ENCODE measurements around the gene PROM2.
A peak's percentile ranks its signal among the peaks of the same experiment; 100 is the strongest.
"Not testable (repeated sequence)": the region's sequence is repeated elsewhere in the genome, so short reads cannot be mapped to it uniquely, and the experiment has no call there.

The PROM2 gene

DNA sequence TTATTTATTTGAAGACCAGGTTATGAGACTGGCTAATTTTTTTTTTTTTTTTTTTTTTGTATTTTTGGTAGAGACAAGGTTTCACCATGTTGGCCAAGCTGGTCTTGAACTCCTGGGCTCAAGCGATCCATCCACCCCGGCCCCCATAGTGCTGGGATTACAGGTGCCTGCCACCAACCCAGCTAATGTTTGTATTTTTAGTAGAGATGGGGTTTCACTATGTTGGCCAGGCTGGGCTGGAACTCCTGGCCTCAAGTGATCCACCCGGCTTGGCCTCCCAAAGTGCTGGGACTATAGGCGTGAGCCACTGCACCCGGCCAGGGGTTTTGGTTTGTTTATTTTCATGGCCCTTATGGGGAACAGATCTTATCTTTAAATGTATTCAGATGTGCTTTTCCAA, 4.5 kb upstream of the PROM2 start:
- not testable (repeated sequence) for DNase-seq

- DNase-seq = no peak
These were observed 3.6 kb upstream of the PROM2 start for GRCh38 chr2:95270541-95271081.

DNA sequence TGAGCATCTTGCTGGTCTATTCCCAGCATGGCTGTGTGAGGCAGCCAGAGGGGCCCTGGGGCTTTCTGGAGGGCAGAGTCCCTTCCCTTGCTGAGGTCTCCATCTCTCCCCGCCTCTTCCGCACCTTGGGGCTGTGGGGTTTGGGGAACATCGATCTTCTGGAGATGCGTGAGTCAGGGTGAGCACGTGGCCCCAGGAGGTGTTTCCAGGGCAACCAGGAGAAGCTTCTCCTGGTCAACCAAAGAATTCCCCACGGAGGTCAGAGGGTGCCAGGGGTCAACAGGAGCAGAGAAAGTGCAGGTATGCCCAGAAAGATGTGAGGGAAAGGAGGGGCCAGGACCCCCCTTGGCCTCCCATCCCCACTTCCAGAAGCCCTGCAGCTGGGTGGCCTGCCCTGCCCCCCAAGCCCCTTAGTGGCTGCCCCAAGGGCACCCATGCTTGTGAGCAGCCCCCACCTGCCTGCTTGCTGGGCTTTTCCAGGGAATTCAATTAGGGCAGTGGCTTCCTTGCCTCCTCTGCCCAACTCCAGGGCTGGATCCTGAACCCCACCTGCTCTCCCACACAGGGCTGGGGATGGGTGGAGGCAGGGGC, 2.8 kb upstream of the PROM2 start:
- DNase-seq = peak; percentile 4

DNA sequence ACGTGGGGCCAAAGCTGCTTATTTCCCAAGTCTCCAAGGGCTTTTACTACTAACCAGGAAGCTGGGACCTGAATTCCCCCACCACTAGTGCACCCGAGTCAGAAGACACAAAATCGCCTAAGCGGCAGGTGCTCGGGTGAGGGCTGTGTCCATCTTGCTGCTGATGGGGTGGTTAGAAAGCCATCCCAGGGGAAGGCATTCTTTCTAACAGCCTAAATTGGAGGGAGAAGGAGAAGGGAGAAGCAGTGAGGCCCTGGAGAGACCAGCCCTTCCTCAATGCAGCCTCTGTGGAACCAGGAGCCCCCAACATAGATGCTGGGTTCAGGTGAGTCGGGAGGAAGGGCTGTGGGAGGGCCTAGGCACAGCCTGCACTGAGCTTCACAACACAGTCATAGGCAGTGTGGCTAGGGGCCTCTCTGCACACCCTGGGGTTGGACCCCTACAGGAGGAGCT, 1.9 kb upstream of the PROM2 start:
- no peak for DNase-seq

DNA sequence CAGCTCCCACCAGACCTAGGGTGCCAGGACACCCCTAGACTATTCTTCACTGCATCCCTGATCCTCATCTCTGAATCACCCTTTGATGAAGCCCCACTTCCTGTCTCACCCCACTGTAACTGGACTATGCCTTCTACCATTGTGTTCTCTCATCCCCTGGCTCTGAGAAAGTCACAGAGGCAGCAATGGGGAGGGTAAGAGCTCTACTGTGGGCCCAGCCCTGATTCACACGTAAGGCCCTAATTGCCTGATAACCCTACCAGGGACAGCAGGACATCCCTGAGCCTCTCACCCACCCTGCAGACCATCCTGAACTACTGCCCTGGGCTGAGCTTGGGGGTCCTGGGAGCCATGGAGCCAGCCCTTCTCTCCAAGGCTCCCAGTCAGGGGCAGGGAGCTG, 1.5 kb upstream of the PROM2 start:
- no peak for DNase-seq

GRCh38 chr2:95273566-95274290, 521 bp upstream of the PROM2 start:
- no peak for DNase-seq

DNA sequence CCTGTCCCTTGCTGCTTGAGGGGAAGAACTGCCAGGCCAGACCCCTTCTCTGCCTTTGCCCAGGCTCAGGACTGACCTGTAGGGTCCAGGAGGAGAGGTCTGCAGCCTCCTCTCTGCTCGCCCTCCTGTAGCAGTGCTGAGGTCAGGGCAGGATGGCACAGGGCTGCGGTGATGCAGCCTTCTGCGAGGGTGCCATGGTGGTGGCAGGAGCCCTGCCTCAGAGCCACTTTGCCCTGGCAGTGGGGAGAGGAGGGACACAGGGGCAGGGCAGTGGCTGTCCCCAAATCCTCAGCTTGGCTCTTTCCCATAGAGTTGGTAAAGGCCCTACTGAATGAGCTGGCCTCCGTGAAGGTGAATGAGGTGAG, 884 bp downstream of the PROM2 start:
- DNase-seq = no peak

DNA sequence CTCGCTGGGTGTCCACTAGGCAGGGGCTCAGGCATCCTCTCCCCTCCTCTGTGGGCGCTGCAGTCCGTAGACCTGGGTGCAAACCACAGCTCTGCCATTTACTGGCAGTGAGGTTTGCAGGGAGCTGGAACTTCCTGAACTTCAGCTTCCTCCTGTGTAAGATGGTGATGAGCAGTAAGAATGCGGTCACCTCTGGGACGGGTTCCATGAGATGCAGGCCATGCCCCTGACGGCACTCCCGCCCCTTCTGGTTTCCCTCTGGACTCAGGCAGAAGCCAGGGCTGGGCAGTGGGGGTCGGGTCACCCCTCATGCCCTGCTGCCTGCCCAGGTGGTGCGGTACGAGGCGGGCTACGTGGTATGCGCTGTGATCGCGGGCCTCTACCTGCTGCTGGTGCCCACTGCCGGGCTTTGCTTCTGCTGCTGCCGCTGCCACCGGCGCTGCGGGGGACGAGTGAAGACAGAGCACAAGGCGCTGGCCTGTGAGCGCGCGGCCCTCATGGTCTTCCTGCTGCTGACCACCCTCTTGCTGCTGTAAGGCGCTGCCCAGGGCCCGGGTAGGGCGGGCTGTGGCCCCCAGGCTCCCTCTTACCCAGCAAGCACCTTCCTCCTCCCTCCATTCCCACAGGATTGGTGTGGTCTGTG, 1.5 kb downstream of the PROM2 start:
- DNase-seq = no peak

GRCh38 chr2:95276244-95276887, 2.1 kb downstream of the PROM2 start:
- no peak for DNase-seq

DNA sequence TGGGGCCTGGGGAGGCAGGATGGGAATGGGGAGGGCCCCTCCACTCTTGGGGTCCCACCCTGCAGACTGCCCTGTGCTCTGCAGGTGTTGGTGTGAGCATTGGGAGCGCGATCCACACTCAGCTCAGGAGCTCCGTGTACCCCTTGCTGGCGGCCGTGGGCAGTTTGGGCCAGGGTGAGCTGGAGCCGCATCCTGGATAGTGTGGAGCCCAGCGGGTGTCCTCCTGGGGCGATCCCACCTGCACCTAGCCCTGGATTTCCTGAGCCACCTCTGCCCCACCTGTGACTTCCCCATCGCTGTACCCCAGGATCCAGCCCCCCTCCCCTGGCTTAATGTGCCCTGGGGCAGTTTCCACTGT, 2.6 kb downstream of the PROM2 start:
- no peak for DNase-seq

DNA sequence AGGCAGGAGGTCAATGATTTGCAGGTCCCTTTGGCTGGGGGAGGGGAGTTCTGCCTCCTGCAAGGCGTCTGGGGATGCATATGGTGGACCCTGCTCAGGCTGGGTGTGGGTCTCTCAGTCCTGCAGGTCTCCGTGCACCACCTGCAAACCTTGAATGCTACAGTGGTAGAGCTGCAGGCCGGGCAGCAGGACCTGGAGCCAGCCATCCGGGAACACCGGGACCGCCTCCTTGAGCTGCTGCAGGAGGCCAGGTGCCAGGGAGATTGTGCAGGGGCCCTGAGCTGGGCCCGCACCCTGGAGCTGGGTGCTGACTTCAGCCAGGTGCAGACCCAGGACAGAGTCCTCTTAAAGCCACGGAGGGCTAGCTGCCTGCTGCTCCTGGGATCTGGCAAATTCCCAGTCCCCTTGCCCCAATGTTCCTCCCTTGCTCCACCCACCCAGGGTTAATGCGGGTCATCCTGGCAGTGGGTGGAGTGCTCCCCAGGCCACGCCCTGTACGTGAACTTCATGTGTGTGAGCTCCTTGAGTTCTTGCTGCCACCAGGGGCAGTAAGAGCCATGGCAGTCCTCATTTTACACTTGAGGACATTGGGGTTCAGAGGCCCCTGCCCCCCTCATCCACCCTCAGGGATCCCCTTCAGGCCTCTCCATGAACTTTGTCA, 3.1 kb downstream of the PROM2 start:
- DNase-seq = no peak

DNA sequence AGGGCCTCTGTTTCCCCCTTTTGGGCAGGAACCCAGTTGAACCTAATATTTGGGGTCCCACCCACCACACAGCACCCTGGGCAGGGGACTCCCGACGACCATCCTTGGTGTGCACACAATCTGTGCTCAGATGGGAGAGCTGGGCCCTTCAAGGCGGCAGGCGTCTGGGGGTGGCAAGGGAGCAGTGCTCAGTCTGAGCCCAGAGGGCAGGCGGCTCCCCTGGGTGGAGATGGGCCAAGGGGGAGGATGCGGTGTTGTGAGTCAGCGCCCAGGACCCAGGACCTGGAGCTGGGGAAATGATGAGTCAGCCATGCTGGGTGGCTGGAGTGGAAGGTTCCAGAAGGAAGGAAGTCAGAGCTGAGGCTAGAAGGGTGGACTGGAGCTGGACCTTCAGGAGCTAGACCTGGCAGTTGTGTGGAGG, 3.8 kb downstream of the PROM2 start:
- DNase-seq = peak; percentile 58

- no peak for DNase-seq
These were observed 4.5 kb downstream of the PROM2 start for GRCh38 chr2:95278637-95279225.

- no peak for DNase-seq
These were observed 5.3 kb downstream of the PROM2 start for GRCh38 chr2:95279435-95280035.

DNA sequence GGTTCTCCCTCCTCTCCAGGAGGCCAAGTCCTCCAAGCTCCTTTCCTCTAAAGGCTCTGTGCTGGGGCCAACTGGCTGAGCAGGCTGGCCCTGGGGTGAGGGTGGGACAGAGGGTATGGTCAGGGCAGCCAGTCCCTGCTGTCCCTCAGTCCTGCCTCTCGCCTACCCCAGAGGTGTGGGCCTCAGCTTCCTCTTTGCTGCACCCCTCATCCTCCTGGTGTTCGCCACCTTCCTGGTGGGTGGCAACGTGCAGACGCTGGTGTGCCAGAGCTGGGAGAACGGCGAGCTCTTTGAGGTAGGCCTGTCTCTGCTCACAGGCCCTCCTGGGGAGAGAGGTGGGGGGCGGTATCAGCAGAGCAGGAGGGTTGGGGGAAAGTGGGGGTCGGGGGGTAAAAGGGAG, 6.8 kb downstream of the PROM2 start:
- DNase-seq = no peak

DNA sequence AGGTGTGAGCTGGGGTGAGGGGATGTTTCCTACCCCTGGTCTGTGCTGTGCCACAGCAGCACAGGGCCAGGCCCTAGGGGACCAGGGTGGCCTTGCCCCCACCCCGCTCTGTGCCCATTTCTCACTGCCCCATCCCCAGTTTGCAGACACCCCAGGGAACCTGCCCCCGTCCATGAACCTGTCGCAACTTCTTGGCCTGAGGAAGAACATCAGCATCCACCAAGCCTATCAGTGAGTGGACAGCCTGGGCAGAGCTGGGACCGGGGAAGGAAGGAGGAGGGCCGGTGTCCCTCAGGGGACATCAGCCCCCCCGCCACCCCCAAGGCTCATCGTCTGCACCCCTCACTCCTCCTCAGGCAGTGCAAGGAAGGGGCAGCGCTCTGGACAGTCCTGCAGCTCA, 7.5 kb downstream of the PROM2 start:
- DNase-seq = no peak

GRCh38 chr2:95282458-95282857, 8.2 kb downstream of the PROM2 start:
- DNase-seq = no peak

DNA sequence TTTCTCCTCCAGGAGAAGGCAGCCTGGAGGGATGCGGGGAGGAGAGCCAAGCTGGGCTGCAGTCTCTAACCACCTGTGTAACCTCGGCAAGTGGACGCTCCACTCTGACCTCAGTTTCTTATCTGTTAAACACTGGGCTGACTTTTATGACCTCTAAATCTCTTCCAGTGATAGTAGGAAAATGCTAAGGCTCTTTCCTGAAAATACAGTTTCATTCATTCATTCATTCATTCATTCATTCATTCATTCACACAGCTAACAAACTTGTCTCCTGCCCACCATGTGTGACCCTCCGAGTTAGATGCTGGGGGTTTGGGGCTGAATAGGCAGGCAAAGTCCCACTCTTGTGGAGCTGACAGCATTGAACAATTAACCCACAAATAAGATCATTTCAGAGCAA, 9.3 kb downstream of the PROM2 start:
- no peak for DNase-seq

GRCh38 chr2:95284886-95285541, 10.8 kb downstream of the PROM2 start:
- no peak for DNase-seq

DNA sequence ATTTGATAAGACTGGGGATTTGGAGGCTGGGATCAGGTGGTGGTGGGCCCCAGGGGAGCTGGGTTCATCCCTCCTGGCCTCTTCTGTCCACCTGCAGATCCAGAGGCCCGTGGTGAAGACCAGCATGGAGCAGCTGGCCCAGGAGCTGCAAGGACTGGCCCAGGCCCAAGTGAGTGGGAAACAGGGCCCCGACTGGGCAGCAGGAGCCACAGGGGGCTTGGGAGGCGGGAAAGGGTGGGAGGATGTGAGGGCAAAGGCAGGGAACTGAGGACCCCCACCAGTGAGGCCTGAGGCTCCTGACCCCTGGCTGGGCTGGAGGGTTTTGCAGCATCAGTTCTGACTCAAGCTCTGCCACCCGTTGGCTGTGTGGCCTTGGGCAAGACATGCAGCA, 11.3 kb downstream of the PROM2 start:
- no peak for DNase-seq

- no peak for DNase-seq
These were observed 13.1 kb downstream of the PROM2 start for GRCh38 chr2:95287336-95287735.

- DNase-seq = no peak
These were observed 13.6 kb downstream of the PROM2 start for GRCh38 chr2:95287806-95288205.

Measured in T1000 (cell line).